NCI-H2227 (cell line): Measurements from ENCODE around the gene POU5F1.

Experiments used
- DNase-seq: peaks from one replicate; lab custom pipeline; 2025; ENCODE audit not compliant: unreplicated experiment; lab: John Stamatoyannopoulos, UW

The POU5F1 gene

GRCh38 chr6:31144296-31144969, 26.0 kb downstream of the POU5F1 start:
- DNase-seq = no peak

DNA sequence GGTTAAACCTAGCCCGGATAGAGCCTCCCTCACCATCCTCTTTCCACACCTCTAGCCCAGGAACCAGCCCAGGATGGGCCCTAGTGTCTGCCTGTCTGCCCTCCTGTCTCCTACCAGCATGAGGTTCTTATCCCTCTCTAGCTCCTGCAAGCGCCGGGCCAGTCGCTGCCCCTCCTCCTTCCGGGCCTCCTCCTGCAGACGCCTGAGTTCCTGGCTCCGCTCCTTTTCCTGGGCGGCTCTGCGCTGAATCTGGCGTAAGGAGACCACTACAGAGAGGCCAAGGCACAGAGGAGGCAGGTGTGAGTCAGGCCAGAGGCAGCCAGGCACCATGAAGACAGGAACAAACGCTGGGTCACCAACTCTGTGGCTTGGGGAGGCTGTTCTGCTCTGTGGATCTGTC, 27.3 kb downstream of the POU5F1 start:
- DNase-seq = peak; percentile 43

DNA sequence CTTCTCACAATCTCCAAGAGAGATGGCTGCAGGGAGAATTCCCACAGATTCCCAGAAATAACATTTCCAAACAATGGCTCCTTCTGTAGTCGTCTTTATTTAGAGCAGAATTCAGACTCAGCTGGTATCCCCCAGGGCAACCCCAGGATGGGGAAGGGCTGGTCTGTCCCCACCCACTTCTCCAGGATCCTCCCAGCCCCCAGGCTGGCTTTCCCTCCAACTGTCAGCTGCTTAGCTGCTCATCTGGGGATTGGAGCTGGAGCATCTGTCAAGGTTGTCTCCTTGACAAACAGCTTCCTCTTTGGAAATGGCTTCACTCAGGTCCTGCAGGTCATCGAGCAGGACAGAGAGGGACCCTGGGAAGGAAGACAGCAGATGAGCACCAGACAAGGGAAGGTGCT, 28.1 kb downstream of the POU5F1 start:
- peak; percentile 38 for DNase-seq

DNA sequence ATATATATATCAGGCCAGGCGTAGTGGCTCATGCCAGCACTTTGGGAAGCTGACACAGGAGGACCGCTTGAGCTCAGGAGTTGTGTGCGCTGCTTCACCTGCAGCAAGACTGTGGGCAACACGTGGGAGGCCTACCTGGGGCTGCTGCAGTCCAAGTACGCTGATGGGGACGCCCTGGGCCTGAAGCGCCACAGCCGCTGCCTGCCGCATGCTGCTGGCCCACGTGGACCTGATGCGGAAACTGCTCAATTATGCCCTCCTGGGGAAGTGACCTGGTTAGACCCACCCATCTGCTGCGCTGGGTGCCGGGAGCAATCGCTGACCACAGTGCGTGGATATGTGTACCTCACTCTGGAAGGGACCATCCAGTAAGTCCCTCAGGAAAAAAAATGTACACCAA, 29.8 kb downstream of the POU5F1 start:
- no peak for DNase-seq

DNA sequence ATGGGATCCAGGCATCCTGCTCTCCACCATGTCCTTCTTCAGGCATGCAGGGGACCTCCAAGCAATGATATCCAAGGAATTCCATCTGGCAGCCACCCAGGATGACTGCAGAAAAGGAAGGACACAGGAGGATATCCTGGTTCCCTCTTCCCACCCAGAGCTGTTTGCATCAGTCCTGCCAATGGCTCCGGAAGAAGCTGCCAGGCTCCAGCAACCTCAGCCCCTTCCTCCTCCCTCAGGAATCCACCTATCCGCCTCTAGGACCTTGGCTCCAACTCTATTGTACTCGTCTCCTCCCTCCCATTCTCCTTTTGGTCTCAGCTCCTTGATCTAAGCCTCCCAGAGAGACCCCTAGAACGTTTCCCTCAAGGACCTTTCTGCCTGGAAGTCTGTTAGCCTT, 30.9 kb downstream of the POU5F1 start:
- DNase-seq = peak; percentile 30

DNA sequence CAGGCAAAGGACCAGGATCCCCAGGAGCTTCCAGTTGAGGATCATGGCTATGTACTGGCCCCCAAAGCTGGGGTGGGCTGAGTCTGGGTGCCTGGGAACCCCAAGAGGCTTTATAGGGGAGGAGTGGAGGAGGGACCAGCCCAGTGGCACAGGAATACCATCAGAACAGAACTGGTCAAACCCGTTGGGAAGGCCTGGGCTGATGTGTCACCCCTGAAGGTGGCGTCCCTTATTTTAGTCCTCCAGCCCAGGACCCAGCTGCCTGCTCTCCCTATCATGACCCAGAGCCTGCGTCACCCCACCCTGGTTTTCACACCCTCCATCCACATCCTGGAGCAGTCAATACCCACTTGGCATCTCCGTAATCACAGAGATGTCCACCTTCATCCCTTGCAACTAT, 31.5 kb downstream of the POU5F1 start, which contains the start of gene PSORS1C2:
Gene PSORS1C2 (minus strand): TSS at position 85 of the 400 bp plus-strand sequence. CDS start 40 bp downstream, at position 45.
- no peak for DNase-seq

GRCh38 chr6:31135710-31136109, 34.8 kb downstream of the POU5F1 start:
- no peak for DNase-seq

DNA sequence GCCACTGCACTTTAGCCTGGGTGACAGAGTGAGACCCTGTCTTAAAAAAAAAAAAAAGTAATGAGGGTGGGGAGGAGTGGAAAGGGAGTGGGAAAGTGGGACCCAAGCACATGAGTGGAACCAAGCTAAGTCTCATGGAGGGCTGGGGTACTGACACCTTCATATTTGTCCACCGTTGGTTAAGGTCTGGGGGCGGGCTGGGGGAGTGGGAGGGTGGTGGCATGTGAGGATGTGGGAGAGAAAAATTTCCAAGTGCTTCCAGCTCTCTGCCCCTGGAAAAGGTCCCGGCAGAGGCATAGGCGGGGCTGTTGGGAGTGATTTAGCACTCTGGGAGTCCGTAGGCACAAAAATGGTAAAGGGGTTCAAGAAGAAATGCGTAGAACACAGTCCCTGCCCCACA, 37.7 kb downstream of the POU5F1 start:
- DNase-seq = no peak

GRCh38 chr6:31131595-31131994, 38.9 kb downstream of the POU5F1 start:
- no peak for DNase-seq

DNA sequence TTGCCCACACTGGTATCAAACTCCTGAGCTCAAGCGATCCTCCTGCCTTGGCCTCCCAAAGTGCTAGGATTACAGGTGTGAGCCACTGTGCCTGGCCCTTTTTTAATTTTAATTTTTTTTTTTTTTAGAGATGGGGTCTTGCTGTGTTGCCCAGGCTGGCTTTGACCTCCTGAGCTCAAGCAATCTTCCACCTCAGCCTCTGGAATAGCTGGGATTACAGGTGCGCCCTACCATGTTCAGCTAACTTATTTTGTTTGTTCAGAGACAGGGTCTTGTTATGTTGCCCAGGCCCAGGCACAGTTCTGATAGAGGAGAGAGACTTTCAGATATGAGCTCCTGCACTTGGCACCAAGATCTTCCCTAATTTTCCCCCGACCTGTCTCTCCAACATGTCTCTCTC, 39.7 kb downstream of the POU5F1 start:
- DNase-seq = no peak

DNA sequence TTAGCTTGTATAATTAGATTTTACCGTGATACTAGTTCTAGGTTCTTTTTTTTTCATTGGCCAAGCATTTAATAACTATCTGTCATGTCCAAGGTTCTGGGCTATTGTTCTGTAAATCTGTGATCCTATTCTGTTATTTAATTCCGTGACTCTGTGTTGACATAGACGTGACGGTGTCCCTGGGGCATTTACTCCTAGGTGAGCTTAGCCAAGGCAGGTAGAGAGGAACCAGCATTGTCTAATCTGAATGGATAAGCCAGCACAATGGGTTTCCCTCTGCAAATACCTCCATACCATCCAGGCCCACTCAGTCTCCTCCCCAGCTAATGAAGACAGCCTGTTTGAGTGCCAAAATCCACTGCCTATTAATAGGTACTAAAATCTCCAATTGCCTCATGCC, 41.4 kb downstream of the POU5F1 start:
- no peak for DNase-seq

- peak; percentile 72 for DNase-seq
These were observed 42.3 kb downstream of the POU5F1 start for GRCh38 chr6:31128093-31128676.

- no peak for DNase-seq
These were observed 43.9 kb downstream of the POU5F1 start for GRCh38 chr6:31126396-31127175.

- no peak for DNase-seq
These were observed 44.7 kb downstream of the POU5F1 start for GRCh38 chr6:31125586-31126363.

DNA sequence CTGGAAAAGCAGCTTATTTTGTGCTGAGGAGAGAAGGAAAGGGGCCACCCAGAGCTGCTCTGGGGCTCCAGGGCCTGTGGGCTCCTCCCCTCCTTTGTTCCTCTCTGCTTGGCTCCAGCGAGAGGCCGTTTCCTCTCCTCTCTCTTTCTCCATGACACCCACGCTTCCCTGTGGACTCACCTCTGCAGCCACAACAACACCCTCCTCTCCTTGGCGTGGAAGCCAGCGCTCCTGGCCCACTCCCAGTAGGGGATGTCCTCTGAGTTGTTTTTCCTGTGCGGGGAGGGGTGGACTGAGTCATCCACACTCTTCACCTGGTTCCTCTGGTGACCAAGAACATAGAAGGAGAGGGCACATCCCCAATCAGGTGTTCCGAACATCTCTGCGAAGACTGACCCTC, 45.3 kb downstream of the POU5F1 start:
- no peak for DNase-seq

DNA sequence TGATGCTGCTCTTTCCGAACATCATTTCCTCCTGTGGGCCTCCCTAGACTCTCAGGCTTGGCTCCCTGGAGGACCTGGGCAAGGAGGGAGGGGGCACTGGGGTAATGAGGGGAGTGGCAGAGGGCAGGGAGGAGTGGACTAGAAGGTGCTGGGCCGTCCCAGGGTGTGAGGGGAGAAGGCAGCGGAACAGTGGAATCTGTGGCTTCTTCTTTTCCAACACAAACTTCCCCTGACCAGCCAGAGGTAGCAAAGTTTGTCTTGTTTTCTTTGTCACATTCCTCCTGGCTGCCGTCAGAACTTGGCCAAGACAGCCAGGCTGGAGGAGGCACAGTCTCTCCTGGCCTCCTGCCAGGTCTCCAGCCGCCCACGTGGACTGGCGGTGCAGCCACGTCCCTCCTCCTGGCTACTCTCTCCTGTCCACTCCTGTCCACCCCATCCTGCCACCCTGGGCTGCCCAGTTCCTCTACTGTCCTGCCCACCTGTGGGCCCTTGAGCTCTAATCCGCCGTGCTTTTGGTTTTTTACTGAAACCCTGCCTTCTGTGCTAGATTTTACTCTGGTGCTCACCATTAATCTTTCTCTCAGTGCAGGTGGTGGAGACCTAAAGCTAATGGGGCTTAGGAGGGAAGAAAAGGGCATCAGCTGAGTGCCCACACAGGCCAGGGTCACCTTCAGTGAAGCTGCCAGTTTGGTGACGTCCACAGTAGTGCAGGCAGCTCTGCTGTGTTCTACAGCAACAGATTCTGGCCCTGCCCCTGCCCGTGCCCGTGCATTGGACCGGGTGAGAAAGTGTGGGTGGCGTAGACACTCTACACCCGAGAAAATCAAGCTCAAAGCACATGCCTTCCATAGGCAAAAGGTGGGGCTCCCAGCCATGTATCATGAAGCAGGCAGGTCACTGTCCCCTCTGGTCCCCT, 47.4 kb downstream of the POU5F1 start:
- peak; percentile 42 for DNase-seq

- no peak for DNase-seq
These were observed 49.2 kb downstream of the POU5F1 start for GRCh38 chr6:31121131-31121790.

GRCh38 chr6:31120151-31120915, 50.1 kb downstream of the POU5F1 start, which contains the start of gene CDSN:
Gene CDSN (minus strand): TSS chr6:31120446. CDS start chr6:31120419, 27 bp downstream.
- no peak for DNase-seq

DNA sequence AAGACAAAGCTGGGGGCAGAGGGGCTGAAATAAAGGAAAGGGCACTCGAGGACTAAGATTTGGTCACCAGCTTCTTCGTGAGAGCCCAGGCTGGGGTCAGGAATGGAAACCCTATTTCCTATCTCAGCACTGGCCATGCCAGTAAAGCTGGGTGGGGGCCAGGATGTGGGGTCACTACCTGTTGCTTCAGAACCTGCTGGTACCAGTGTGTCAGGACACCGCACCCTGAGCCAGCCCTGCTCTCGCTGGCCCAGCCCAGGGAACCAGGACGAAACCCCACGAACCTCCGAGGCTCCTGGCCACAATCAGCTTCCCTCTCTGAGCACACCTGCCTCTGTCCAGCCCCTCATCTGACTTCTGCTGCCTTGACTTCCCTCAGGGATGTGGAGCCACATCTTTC, 52.3 kb downstream of the POU5F1 start:
- no peak for DNase-seq
